Measurements from ENCODE around the gene CARD11.

CARD11 gene

GRCh38 chr7:2872296-2872874 lies 171.3 kb downstream of the CARD11 start:
- no peak for DNase-seq (ENCODE audit: low spot score)

- peak; percentile 72 for DNase-seq (ENCODE audit: low spot score)
Measured at GRCh38 chr7:2870471-2870931, 173.2 kb downstream of the CARD11 start.

- DNase-seq (ENCODE audit: low spot score), result no peak
Measured at GRCh38 chr7:2869981-2870380, 173.7 kb downstream of the CARD11 start.

GRCh38 chr7:2866601-2867000 lies 177.1 kb downstream of the CARD11 start:
- no peak for DNase-seq (ENCODE audit: low spot score)

- DNase-seq (ENCODE audit: low spot score), result peak; percentile 82
Measured at GRCh38 chr7:2864999-2865670, 178.5 kb downstream of the CARD11 start.

GRCh38 chr7:2864204-2864985 lies 179.3 kb downstream of the CARD11 start:
- no peak for DNase-seq (ENCODE audit: low spot score)

GRCh38 chr7:2863461-2864066 lies 180.1 kb downstream of the CARD11 start:
- no peak for DNase-seq (ENCODE audit: low spot score)

- DNase-seq (ENCODE audit: low spot score), result no peak
Measured at GRCh38 chr7:2862831-2863361, 180.8 kb downstream of the CARD11 start.

- no peak for DNase-seq (ENCODE audit: low spot score)
Measured at GRCh38 chr7:2861509-2861908, 182.2 kb downstream of the CARD11 start.

GRCh38 chr7:2860627-2861133 lies 183.0 kb downstream of the CARD11 start:
- DNase-seq (ENCODE audit: low spot score), result no peak

- DNase-seq (ENCODE audit: low spot score), result no peak
Measured at GRCh38 chr7:2859952-2860351, 183.7 kb downstream of the CARD11 start.

- DNase-seq (ENCODE audit: low spot score), result no peak
Measured at GRCh38 chr7:2858621-2859020, 185.0 kb downstream of the CARD11 start.

GRCh38 chr7:2856388-2857169 lies 187.1 kb downstream of the CARD11 start:
- DNase-seq (ENCODE audit: low spot score), result no peak
